ENCODE results near the gene SOCS7.
A peak's percentile ranks its signal among the peaks of the same experiment; 100 is the strongest.

SOCS7 gene

DNA sequence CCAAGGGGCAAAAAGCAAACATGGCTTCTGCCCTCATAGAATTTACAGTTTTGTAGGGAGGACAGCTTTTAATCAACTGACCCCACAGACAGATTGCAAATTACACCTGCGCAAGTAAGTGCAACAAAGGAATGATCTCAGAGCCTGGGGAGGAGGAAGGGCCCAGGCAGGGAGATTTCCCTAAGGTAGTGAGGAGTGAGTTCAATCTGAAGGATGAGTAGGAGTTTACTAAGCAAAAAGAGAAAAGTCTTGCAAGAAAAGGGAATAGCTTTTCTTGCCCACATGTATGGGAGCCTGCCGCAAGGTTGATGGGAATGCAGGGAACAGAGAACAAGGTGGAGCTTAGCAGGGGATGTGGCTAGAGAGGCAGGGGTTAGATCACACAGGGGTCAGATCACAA lies 1.6 kb upstream of the SOCS7 start:
- no peak for ATAC-seq
- Mint-ChIP-seq H3K4me3 (peak overlapping the region; percentile 81), H3K27ac (no peak overlapping the region), H3K4me1 (peaks cover 36% of the 10 kb centered on the region), H3K9me3 (no peaks in the 10 kb centered on the region), H3K36me3 (no peaks in the 10 kb centered on the region)
- DNase-seq (ENCODE audit: low spot score in 2 of 2), result no peak

DNA sequence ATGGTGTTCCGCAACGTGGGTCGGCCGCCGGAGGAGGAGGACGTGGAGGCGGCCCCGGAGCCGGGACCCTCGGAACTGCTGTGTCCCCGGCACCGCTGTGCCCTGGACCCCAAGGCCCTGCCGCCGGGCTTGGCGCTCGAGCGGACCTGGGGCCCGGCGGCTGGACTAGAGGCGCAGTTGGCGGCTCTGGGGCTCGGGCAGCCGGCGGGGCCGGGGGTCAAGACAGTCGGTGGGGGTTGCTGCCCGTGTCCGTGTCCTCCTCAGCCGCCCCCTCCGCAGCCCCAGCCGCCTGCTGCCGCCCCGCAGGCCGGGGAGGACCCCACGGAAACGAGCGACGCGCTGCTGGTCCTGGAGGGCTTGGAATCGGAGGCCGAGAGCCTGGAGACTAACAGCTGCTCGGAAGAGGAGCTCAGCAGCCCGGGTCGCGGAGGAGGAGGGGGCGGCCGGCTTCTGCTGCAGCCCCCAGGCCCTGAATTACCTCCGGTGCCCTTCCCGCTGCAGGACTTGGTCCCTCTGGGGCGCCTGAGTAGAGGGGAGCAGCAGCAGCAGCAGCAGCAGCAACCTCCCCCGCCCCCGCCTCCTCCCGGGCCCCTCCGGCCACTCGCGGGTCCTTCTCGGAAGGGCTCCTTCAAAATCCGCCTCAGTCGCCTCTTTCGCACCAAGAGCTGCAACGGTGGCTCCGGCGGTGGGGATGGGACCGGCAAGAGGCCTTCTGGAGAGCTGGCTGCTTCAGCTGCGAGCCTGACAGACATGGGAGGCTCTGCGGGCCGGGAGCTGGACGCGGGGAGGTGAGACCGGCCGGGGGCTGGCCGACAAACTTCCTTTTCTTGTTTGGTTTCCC lies 821 bp downstream of the SOCS7 start:
- Mint-ChIP-seq H3K9me3 (no peaks in the 10 kb centered on the region), H3K27ac (no peak overlapping the region), H3K36me3 (no peaks in the 10 kb centered on the region), H3K4me1 (peaks cover 56% of the 10 kb centered on the region), H3K4me3 (peak overlapping the region; percentile 81)
- ATAC-seq (peak; percentile 9), DNase-seq (ENCODE audit: low spot score in 2 of 2) (peak; percentile 6 to 63)

DNA sequence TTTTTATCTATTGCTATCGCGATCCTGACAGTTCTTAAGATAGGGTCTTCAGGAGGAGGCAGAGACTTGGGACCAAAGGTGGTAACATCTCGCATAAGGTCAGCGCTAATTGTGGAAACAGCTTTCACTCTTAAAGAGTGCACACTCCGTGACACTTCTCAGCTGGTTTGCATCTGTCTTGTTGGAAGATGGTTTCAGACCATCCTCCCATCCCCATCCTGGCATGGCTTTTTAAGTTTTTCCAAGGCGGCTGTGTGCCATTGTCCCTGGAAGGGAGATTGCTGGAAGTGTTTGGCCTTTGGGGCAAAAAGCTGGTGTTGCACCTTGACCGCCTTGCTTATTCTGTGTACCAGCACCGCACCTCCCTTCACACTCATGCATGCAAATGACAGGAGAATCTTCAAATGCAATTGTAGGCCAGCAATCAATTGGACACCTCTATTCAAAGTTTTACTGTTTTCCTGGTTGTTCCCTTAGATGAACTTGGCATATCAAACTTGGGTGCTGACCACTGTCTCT lies 1.5 kb downstream of the SOCS7 start:
- DNase-seq (ENCODE audit: low spot score in 2 of 2) (no peak), ATAC-seq (no peak)
- H3K9me3 Mint-ChIP-seq, result no peaks in the 10 kb centered on the region
- H3K4me3 Mint-ChIP-seq, result peak overlapping the region; percentile 81
- peaks cover 60% of the 10 kb centered on the region for H3K4me1 Mint-ChIP-seq
- H3K36me3 Mint-ChIP-seq, result no peaks in the 10 kb centered on the region
- no peak overlapping the region for H3K27ac Mint-ChIP-seq

DNA sequence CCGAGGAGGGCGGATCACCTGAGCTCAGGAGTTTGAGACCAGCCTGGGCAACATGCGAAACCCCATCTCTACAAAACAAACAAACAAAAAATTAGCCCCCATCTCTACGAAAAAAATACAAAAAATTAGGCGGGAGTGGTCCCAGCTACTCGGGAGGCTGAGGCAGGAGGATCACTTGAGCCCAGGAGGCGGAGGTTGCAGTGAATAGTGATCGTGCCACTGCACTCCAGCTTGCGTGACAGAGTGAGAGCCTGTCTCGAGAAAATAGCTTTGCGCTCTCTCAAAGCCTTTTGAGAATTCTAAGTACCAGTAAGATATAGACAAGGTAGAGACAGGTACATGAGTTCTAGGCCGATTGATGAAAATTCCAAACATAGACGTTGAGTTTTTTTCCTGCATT lies 2.0 kb downstream of the SOCS7 start:
- Mint-ChIP-seq H3K4me3 (peak overlapping the region; percentile 81), H3K36me3 (no peaks in the 10 kb centered on the region), H3K4me1 (peaks cover 60% of the 10 kb centered on the region), H3K27ac (no peak overlapping the region), H3K9me3 (no peaks in the 10 kb centered on the region)
- ATAC-seq (no peak), DNase-seq (ENCODE audit: low spot score in 2 of 2) (no peak)

DNA sequence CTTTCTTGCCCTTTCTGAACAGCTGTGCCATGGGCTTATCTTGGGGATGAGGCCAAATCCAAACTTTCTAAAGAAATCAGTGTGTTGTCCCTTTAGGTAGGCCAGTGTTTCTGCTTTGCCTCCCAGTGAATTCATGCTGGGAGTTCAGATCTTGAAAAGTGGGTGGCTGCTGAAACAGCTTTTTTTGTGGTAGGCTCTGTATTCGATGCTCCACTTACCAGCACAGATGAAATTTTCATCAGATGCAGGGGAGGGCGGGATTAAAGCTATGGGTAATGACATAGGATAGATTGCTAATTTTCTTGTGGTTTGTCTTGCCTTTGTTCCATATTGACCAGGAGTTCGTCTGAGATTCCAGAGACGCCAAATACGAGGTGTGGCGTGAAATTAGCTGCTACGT lies 2.8 kb downstream of the SOCS7 start:
- Mint-ChIP-seq H3K9me3 (no peaks in the 10 kb centered on the region), H3K4me1 (peaks cover 54% of the 10 kb centered on the region), H3K36me3 (no peaks in the 10 kb centered on the region), H3K4me3 (peak overlapping the region; percentile 81), H3K27ac (no peak overlapping the region)
- no peak for DNase-seq (ENCODE audit: low spot score in 2 of 2)
- ATAC-seq, result no peak

DNA sequence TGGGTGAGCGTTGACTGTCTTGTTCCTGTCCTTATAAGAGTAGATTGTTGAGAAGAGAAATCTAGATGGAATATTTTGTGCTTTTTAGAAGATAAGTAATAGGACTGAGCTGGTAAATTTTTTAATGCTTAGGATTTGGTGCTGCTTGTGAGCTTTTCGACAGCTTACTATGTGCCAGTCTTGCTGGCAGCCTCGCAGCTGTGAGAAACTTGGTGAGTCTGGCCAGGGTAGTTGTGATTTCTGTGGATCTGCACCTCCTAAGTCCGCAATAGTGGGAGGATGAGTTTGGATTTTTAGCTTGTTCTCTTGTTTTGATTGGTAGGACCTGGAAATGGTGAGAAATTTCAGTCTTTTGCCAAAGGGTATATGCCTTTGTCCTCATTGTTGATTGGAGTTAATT lies 3.6 kb downstream of the SOCS7 start:
- Mint-ChIP-seq H3K4me3 (no peak overlapping the region), H3K9me3 (no peaks in the 10 kb centered on the region), H3K4me1 (peaks cover 50% of the 10 kb centered on the region), H3K27ac (no peak overlapping the region), H3K36me3 (no peaks in the 10 kb centered on the region)
- ATAC-seq, result no peak
- no peak for DNase-seq (ENCODE audit: low spot score in 2 of 2)

- DNase-seq (ENCODE audit: low spot score in 2 of 2) (no peak), ATAC-seq (no peak)
- Mint-ChIP-seq H3K9me3 (no peaks in the 10 kb centered on the region), H3K36me3 (peaks cover 2% of the 10 kb centered on the region), H3K4me1 (peaks cover 40% of the 10 kb centered on the region), H3K27ac (peak overlapping the region; percentile 50), H3K4me3 (no peak overlapping the region)
These were observed 6.0 kb downstream of the SOCS7 start for GRCh38 chr17:38357486-38358123.

- Mint-ChIP-seq H3K27ac (no peak overlapping the region), H3K4me3 (no peak overlapping the region), H3K4me1 (peaks cover 35% of the 10 kb centered on the region), H3K36me3 (peaks cover 13% of the 10 kb centered on the region), H3K9me3 (no peaks in the 10 kb centered on the region)
- DNase-seq (ENCODE audit: low spot score in 2 of 2) (no peak), ATAC-seq (no peak)
These were observed 7.2 kb downstream of the SOCS7 start for GRCh38 chr17:38358586-38359513.

DNA sequence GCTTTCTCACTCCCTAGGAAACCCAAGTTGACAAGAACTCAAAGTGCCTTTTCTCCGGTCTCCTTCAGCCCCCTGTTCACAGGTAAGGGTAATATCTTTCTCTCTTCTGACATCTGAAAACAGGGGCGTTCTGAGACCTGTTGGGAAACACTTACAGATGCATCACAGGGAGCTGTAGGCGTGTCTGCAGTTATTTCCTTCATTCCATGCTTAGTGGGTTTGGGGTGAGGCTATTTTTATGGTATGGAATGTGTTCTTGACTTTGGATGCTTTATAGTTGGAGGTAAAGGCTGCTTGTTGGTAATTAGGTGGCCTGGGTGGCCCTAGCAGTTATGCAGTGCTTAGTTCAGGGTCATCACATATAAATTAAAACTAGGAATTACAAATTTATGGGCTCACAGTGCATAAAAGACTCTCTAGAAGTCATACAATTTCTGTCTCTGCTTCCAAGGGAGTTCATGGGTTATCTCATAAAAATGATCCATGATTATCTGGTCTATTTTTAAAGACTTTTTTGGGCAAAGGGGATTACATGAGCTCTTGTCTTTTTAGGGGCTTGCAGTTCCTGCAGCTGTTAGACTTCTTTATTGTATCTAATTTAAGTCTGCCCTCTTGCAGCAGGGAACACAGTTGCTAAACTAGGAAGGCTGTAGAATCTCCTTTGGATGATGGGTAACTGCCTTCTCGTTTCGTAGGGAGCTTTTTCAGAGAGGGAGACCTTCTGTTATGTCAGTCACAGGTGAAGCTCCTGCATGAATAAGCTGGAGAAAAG lies 10.2 kb downstream of the SOCS7 start:
- no peak for DNase-seq (ENCODE audit: low spot score in 2 of 2)
- peaks cover 9% of the 10 kb centered on the region for H3K4me1 Mint-ChIP-seq
- no peaks in the 10 kb centered on the region for H3K9me3 Mint-ChIP-seq
- no peak for ATAC-seq
- no peak overlapping the region for H3K27ac Mint-ChIP-seq
- H3K36me3 Mint-ChIP-seq, result peaks cover 22% of the 10 kb centered on the region
- H3K4me3 Mint-ChIP-seq, result no peak overlapping the region

DNA sequence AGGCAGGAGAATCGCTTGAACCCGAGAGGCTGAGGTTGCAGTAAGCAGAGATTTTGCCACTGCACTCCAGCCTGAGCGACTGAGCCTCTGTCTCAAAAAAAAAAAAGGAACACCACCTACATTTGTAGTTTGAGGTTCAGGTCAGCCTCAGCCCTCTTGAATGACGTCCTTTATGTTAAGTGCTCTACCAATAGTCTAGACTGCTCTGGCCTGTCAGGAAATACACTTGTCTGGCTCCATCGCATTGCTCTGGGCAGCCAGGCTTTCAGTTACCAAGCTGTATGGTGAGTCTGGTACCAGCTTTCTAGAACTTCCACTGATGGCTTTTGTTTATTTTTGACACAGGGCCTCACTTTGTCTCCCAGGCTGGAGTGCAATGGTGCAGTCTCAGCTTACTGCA lies 11.4 kb downstream of the SOCS7 start:
- ATAC-seq, result no peak
- H3K9me3 Mint-ChIP-seq, result no peaks in the 10 kb centered on the region
- no peak for DNase-seq (ENCODE audit: low spot score in 2 of 2)
- peaks cover 26% of the 10 kb centered on the region for H3K36me3 Mint-ChIP-seq
- no peak overlapping the region for H3K27ac Mint-ChIP-seq
- no peaks in the 10 kb centered on the region for H3K4me1 Mint-ChIP-seq
- H3K4me3 Mint-ChIP-seq, result no peak overlapping the region

DNA sequence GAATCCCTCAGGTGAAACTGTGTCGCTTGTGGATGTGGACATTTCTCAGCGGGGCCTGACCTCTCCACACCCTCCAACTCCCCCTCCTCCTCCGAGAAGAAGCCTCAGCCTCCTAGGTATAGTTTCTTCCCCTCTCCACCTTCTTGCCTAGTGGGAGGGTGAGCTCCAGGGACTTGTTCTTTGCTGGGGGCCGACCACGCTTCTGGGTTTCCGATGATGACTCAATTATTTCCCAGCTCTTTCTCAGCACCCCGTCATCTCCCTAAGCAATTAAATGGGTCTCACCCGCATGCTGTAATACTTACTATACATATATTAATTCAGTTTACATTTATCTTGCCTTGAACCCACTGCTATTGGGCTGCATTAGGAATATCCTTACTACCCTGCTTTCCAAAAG lies 13.1 kb downstream of the SOCS7 start:
- ATAC-seq (no peak), DNase-seq (ENCODE audit: low spot score in 2 of 2) (no peak)
- Mint-ChIP-seq H3K36me3 (peaks cover 43% of the 10 kb centered on the region), H3K4me3 (no peak overlapping the region), H3K4me1 (no peaks in the 10 kb centered on the region), H3K9me3 (no peaks in the 10 kb centered on the region), H3K27ac (no peak overlapping the region)

DNA sequence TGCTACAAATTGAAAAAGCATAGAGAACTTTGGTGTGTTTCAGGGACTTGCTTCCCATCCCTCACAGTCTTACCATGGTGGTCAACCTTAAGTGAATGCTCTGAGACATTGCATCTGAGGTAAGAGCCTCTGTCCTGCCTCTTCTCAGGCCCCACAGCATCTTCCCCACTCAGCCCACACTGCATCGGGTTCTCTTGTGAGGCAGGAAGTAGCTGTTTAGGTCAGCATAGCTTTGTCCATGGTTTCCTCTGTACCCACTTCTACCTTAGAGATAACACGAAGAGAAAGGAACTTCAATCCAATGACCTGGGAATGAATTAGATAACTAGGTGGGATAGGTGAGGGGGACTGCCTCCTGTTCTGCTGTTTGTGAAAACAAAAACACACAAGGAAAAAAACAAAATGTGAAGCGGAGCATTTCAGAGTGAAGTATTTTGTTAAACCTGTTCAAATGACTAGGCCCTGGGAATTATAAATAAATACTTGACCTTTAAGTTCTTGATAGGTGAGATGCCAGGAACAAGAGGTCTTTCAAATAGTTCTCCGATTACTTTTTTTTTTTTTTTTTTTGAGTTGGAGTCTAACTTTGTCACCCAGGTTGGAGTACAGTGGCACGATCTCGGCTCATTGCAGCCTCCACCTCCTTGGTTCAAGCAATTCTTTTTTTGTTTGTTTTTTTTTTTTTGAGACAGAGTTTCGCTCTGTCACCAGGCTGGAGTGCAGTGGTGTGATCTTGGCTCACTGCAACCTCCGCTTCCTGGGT lies 17.7 kb downstream of the SOCS7 start:
- Mint-ChIP-seq H3K4me1 (no peaks in the 10 kb centered on the region), H3K9me3 (no peaks in the 10 kb centered on the region), H3K4me3 (no peak overlapping the region), H3K36me3 (peaks cover 61% of the 10 kb centered on the region), H3K27ac (no peak overlapping the region)
- DNase-seq (ENCODE audit: low spot score in 2 of 2) (no peak), ATAC-seq (no peak)

GRCh38 chr17:38379448-38379847 lies 27.8 kb downstream of the SOCS7 start:
- H3K4me1 Mint-ChIP-seq, result no peaks in the 10 kb centered on the region
- ATAC-seq, result no peak
- H3K27ac Mint-ChIP-seq, result no peak overlapping the region
- H3K9me3 Mint-ChIP-seq, result no peaks in the 10 kb centered on the region
- H3K4me3 Mint-ChIP-seq, result no peak overlapping the region
- DNase-seq (ENCODE audit: low spot score in 2 of 2), result no peak
- peaks cover 36% of the 10 kb centered on the region for H3K36me3 Mint-ChIP-seq

DNA sequence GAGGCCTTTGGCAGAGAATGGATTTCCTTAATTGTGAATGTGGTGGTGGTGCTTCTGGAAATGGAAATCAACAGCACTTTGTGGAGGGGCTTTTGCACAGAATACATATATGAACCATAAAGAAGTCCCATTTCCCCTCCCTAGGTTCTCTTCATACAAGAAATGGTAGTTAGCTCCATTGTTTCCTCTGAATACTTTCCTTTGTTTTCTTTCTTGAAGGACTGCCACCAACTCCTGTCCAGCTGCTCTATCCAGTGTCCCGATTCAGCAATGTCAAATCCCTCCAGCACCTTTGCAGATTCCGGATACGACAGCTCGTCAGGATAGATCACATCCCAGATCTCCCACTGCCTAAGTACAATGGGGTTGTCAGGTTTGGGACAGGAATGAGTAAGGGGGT lies 43.4 kb downstream of the SOCS7 start:
- Mint-ChIP-seq H3K9me3 (no peaks in the 10 kb centered on the region), H3K4me3 (no peak overlapping the region), H3K4me1 (no peaks in the 10 kb centered on the region), H3K27ac (peak overlapping the region; percentile 13), H3K36me3 (peaks cover 34% of the 10 kb centered on the region)
- ATAC-seq (no peak), DNase-seq (ENCODE audit: low spot score in 2 of 2) (no peak)

Measured in stimulated activated effector memory CD8-positive, alpha-beta T cell treated with anti-CD3 and anti-CD28 coated beads, Interleukin-12 subunit alpha, Interleukin-12 subunit beta, amount 100 ng/mL, for 72 hours (primary cell).